Measurements from ENCODE around the gene MDH1.
"Not testable (repeated sequence)": the region's sequence is repeated elsewhere in the genome, so short reads cannot be mapped to it uniquely, and the experiment has no call there.

Gene MDH1

DNA sequence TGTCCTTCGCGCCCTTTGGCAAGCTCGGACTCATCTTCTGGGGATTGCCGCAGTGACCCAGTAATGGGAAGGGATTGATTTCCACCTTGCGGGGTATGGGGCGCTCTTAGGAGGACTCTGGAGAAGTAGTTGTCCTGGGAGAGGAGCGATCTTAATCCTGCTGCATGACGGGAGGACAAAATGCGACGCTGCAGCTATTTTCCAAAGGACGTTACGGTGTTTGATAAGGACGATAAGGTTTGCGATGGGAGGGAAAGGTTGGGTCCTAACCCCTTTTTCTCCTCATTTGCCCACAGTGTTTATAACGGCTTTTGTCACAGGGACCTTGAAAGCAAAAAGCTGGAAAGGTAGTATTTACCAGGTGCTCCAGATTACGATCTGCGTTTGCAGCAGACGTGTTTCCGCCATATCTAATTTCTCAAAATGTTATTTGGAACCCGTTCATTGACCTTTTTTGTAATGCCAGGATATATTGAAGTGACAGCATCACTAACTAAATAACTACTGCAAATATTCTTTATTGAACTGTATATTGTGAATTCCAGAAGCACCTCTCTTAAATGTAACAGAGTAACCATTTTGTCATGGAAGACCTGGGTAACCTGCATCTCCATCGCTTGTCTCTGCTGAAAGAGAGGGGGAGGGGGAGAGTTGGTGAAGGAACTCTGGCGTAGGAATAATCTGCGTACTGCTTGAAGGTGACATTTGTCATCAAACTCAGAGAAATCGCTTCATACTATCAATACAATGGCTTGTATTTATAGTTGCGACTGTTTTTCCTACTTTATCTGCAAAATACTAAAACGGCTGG, 590 bp downstream of the MDH1 start:
- no peak for FAIRE-seq

DNA sequence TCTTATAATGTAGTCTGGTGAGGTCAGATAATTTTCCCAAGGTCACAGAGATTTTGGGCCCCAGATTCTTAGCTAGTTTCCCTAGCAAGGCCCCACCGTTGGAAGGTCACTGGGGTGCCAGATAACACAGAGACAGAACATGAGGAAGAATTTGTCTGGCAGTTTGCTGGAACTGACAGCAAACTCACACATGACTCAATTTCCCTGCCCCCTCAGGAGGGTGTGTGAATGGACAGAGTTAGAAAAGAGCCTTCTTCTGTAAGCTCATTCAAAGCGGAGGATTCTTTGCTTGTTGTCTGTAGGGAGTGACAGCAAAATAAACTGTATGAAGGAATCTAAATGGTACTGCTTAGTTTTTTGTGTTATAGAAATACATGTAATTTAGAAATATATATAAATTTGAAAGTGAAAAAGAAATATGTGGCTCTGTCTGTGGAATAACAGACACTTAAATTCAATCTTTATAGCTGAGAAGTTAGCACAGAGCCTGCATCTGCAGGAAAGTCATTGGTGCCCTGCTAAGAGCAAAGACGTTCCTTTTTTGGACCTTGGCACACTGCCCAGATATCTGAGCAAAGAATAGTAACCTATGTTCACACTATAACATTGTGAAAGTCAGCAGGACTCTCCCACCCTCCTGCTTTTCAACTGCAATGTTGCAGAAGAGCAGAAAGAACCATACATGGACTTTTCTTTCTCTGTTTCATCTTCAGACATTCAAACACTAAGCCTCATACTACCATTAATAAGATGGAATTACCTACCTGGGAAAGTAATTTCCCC, 2.1 kb downstream of the MDH1 start:
- no peak for FAIRE-seq

DNA sequence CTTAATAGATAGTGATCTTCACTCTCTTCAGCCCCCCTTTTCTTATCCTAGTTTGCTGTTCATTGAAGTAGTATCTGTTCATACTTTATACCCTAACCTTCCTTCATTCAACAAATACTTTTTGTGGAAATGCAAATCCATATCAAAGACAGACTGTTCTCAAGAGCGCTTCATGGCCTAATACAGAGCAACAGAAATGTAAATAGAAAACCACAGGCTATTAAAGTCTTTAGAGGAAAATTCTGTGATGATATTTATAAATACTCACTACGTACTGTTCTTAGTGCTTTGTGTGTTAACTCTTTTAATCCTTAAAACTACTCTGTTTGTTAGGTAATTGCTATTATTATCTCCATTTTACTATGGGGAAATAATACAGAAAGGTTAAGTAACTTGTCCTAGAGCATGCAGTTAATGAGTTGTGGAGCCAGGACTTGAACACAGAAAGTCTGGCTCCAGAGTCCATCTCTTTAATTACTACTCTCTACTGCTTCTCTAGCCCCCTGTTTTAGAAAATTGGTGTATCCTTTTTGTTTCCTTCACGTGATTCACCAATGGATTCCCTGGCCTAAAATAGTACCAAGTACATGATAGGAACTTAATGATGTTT, 2.9 kb downstream of the MDH1 start:
- FAIRE-seq: no peak

DNA sequence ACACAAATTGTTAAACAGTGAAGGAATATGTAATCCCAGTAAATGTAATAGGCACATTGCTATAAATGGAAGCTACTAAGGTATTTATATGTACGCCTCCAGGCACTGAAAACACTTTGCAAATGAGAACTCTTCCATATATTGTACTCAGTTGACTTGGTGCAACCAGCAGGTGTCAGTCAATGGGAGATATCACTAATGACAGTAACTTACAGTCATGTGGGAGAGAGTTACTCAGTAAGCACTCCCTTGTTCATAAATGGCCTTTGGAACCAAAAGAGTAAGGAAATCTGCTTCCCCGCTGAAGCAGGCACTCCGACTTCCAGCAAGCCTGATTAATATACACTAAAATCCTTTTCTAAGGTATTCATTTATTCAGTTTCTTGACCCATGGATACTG, 5.9 kb downstream of the MDH1 start:
- no peak for FAIRE-seq

DNA sequence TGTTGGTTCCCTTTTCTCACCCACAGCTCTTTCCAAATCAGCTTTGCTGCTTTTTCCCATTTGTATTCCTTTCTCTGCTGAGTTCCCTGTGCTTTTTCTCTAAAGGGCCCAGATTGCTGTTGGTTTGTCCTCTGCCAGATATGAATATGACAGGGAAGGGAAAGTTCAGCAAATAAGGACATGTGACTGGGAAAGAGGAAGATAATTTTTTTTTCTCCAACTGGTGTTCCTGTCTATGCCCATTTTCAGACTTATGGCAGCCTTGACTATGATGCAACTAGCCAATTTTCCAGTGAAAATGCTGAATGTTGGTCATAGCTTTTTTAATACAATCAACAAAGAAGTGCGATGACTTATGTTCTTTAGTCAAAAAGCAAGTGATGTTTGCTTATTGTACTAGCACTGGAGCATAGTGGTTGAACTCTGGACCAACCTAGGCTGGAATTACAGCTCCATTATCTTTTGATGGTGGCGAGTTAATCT, 7.7 kb downstream of the MDH1 start:
- no peak for FAIRE-seq

DNA sequence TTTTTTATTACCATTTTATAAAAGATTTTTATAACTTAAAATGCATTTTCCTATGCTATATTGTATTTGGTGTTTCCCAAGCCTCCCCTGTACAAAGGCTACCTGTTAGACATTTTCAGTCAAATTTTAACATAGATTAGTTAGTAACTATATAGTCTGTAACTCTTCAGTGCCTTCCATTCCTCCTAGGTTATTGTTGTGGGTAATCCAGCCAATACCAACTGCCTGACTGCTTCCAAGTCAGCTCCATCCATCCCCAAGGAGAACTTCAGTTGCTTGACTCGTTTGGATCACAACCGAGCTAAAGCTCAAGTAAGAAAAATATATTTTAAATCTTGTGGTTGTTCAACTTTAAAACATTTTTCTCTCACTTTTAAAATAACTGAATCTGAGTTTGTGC, 10.2 kb downstream of the MDH1 start:
- FAIRE-seq: no peak

DNA sequence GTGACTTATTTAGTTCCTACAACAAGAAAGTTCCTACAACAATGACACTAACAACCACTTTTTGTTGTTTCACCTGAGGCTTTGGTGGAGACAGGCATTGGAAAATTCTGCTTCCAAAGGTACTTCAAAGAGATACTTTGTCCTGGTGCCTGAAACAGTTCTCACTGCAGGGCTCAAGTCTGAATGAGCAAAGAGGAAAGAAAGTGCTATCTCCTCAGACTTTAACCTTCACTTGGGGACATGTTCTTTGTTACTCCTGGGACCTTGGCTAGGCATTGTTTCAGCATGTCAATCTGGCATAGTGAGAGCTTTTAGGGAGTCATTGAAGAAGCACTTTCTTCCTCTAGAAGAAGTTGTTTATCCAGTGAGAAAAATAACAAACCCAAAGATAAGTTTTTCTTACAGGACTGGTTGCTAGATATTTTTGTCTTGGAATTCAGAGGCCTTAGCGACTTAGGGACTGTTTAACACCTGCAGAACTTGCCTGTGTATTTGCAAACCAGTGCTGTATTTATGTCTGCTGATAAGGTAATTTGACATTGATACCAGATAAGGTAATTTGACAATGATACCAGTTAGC, 12.2 kb downstream of the MDH1 start:
- no peak for FAIRE-seq

DNA sequence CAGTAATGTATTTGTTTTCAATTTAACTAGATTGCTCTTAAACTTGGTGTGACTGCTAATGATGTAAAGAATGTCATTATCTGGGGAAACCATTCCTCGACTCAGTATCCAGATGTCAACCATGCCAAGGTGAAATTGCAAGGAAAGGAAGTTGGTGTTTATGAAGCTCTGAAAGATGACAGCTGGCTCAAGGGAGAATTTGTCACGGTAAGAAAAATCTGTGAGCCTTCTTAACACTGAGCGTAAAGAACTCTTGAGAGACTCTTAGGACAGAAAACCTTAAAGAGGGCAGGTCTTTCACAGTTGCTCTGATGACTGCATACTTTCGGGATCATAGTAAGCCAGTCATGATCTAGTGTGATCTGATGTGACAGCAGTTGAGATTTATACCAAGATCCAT, 15.9 kb downstream of the MDH1 start:
- FAIRE-seq: no peak

DNA sequence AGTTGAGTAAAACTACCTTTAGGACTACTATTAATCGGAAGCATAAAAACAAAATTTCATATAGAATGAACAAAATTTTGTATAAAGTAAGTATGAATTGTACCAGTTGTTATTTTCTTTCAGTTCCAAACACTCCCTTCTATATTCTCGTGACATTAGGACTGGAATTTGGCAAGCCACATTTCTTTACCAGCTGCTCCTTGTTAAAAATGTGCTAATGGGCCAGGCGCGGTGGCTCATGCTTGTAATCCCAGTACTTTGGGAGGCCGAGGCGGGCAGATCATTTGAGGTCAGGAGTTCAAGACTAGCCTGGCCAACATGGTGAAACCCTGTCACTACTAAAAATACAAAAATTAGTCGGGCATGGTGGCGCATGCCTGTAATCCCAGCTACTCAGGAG, 20.1 kb downstream of the MDH1 start:
- not testable (repeated sequence) for FAIRE-seq

DNA sequence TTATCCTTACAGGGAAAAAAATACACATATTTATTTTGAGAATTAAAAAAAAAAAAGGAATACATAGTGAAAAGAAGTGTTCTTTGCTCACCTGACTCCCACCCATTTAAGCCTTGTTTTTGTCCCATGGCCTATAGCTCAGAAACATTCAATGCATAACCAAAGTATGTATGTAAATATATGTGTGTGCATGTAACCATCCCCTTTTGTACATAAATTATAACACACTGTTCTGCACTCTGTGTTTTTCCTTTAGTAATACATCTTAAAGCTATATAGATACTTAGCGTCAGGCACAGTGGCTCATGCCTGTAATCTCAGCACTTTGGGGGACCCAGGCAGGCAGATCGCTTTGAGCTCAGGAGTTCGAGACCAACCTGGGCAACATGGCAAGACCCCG, 21.8 kb downstream of the MDH1 start:
- no peak for FAIRE-seq

DNA sequence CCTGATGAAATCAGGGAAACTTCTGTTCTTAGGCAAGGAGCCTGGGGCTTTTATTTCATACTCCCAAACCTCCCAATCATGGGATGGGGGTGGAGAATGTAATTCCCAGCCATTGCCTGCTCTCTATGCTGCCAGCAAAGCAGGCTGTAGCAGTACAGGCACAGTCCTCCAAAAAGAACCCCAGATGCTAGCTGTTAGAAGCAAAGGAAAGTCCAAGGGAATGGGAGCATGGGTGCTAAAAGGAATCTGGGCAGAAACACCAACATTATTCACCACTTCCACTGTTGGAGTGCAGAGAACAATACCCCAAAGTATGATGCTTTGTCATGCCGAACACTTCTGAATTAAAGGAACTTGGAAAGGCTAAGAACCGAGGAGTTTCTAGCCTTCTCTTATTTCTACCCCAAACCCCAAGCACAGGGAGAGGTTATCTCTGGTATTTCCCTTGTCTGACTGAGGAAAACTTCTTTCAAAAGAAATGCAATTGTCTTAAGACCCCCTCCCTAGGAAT, 24.7 kb downstream of the MDH1 start:
- no peak for FAIRE-seq

DNA sequence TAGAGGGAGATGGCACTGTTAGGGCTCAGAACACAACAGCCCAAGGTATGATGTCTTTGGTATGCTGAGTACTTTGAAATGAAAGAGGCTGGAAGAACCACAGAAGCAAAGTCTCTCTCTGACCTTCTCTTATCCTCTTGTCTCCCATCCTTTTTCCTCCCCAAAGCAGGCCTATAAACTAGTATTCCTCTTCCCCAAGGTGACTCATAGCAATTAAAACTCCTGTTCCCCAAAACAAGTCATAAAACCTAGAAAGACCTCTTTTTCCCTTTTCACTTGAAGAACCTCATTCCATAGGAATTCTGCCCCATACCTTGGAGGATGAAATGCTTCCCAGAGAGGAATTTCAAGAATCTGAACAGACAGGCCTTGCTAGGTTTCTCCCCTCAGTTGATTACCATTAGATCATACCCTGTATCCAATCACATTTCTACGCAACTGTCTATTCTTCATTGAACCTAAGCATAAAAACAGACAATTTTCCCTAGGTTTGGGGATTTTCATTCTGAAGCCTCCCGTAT, 25.7 kb downstream of the MDH1 start:
- no peak for FAIRE-seq

DNA sequence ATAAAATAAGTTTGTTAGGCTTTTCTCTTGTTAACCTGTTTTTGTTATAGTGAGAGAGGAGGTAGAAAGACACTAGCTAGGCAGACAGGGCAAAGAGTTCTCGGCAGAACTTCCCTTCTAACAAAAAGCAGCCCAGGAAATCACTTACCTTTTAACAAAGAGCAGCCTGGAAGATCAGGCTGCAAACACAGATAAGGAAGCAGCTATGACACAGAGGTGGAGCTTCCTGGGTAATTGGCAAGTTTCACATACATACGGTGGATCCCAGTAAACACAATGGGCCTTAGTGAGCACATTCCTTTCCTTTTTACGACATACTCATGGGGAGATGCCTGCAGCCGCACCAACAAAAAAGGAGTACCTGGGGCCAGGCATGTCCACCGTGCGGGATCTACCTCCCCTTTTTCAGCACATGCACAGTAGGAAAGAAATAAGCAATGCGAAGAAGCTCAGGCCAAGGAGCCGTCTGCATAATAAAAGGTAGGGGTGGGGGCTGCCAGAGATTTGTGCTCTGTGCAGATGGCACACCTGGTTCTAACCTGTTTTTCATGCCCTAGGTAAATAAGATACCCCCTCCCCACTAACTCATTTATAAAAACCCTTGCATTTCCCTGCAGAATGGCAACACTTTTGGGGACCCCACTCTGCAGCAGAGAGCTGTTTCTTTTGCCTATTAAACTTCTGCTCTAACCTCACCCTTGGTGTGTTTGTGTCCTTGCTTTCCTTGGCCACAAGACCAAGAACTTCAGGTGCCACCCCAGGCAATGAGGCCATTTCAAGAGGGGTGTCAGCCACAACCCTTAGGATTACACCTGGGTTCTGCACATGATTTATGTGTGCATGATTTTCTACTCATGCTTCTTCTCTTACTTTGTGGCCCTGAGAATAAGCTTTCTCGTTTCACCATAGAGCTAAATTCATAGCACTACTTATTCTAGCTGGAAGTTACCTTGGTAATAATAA, 26.5 kb downstream of the MDH1 start:
- no peak for FAIRE-seq

DNA sequence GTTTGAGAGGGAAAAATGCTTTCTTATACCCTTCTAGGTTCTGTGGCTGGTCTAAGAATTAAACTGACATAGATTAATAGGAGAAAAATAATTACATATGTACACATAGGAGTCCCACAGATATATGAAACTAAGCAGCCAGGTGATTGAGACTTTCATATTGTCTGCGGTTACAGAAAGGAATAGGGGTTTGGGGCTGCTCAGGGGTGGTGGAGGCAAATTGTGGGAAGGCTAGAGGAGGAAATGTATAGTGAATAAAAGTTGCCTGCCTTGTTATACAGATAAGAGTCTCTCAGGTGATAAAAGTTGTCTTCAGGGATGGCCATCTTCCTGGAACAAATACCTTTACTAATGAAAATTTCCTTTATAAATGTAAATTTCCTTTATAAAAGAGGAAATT, 28.6 kb downstream of the MDH1 start:
- FAIRE-seq: no peak

DNA sequence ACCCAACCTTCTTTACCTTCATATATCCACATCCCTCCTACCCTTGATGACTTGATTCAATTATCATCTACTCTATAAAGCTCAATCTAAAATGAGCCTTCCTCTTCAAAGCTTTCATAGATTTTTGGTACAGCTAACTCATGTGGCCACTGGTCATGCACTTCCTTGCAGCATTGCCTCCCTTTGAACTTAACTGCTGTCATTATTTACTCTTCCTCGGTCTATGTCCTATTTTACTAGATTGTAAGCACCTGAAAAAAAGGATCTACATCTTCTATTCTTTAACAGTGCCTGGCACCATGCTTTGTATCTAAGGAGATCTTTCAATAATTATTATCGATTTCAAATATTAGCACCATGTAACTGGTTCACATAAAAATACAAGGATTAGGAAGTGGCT, 30.6 kb downstream of the MDH1 start:
- no peak for FAIRE-seq

DNA sequence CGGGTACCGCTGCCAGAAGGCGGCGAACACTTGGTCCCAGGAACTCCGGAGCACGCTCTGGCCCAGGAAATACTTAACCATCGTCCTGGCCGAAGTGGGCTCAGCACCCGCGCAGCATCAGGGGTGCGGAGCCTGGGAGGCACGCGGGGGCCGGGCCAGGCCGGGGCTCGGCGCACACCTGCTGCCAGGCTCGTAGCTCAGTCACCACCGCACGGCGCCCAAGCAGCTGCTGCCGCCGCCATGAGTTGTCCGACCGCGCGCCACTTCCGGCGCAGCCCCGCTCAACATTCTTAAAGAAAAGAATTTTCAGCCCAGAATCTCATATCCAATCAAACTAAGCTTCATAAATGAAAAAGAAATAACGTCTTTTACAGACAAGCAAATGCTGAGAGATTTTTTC, 34.0 kb downstream of the MDH1 start:
- FAIRE-seq: no peak

DNA sequence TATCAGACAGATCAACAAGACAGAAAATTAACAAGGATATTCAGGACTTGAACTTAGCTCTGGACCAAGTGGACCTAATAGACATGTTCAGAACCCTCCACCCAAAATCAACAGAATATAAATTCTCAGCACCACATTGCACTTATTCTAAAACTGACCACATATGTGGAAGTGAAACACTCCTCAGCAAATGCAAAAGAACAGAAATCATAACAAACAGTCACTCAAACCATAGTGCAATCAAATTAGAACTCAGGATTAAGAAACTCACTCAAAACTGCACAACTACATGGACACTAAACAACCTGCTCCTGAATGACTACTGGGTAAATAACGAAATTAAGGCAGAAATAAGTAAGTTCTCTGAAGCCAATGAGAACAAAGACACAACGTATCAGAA, 35.0 kb downstream of the MDH1 start:
- FAIRE-seq: not testable (repeated sequence)

DNA sequence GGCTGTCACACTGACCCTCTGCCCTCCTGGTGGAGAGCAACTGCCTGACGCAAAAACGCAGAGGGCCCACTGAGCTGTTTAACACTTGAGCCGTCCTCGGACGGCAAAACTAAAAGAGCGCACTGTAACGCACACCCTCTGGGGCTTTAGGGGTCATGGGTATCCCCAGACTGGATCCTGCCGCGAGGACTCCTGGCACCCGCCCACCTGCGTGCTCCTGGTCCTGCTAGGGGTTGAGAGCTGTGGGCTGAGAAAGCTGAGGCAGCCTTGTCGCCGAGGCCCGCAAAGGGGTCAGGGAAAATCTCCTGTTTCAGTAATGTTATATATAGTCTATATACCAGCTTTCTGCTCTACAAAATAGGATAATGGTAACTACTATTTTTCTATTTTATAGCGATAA, 39.1 kb downstream of the MDH1 start:
- FAIRE-seq: no peak

DNA sequence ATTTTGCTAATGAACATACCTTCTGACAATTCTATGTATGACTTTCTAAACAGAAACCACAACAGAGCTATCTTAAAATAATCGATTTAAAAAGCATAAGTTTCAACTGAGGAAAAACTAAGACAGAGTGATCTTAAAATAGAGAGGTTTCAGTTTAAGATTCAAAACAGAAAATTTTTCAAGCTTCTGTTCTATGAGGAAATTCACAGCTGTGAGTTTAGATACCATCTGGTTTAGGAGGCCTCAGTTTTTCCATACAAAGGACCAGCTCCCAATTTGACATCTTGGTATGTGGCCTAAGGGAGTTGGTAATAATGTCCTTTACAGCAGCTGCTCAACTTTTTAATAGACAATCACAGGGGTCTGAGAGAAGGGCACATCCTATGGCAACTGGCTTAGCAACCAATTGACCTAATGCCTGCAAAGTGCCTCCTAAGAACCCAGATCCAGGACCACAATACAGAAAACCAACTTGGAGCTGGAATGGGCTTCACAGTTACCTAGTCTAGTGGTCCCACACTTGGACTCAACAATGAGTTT, 39.7 kb downstream of the MDH1 start:
- peak; percentile 46 for FAIRE-seq

DNA sequence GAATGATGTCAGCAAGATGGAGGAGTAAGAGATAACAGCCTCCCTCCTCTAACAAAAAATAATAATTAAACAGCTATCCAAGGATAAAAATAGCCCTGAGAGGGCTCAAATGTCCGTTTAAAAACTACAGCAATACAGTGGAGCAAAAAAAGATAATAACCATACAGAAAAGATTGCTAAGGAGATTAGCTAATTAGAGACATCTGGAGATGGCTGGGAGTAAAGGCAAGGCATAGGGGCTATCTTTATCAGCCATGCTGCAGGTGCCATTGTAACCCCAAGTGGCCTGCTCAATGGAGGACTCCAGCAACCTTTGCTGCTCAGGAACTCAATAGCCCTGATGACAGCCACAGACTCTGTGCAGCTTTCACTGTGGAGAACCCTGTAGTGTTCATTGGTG, 42.7 kb downstream of the MDH1 start:
- no peak for FAIRE-seq

DNA sequence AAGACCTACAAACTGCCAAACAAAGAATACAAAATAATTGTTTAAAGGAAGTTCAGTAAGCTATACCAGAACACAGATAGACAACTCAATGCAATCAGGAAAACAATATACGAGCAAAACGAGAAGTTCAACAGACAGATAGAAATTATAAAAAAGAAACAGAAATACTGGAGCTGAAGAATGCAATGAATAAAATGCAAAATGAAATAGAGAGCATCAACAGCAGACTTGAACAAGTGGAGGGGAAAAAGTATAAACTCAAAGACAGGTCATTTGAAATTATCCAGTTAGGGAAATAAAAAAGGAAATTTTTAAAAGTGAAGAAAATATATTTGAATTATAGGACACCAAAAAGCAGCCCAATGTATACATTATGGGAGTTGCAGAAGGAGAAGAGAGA, 43.6 kb downstream of the MDH1 start:
- FAIRE-seq: no peak

DNA sequence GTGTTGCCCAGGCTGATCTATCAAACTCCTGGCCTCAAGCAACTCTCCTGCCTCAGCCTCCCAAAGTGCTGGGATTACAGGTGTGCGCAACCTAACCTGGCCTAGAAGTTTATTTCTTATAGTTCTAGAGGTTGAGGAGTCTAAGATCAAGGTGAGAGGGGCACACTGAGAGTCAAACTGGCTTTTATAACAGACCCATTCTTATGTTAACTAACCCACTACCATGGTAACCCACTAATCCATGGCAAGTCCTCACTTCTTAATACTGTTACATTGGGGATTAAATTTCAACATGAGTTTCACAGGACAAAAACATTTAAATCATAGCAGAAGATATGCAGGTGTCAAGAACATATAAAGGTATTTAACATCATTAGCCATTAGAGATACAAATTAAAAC, 50.6 kb downstream of the MDH1 start:
- FAIRE-seq: no peak
